BLaER1 treated with 17β-estradiol and CSF1 and Interleukin-3, amounts not matched to agents 10 nM and 100 nM (cell line): ENCODE results near the gene TOX2.

Experiments
- H3K27ac ChIP-seq, 11 experiments: shearing (Covaris generic); formaldehyde crosslinking; 2 replicates each; pipeline ENCODE4 v1.8.1; 2022
- H3K27me3 ChIP-seq, 11 experiments: shearing (Covaris generic); formaldehyde crosslinking; 2 replicates each; pipeline ENCODE4 v1.8.1; 2022
- H3K36me3 ChIP-seq, 11 experiments: shearing (Covaris generic); formaldehyde crosslinking; 2 replicates each; pipeline ENCODE4 v1.8.1; 2022
- H3K4me1 ChIP-seq, 10 experiments: shearing (Covaris generic); formaldehyde crosslinking; 2 replicates each; pipeline ENCODE4 v1.8.1; 2022
- H3K4me2 ChIP-seq, 11 experiments: shearing (Covaris generic); formaldehyde crosslinking; 2 replicates each; pipeline ENCODE4 v1.8.1; 2022
- H3K4me3 ChIP-seq, 10 experiments: shearing (Covaris generic); formaldehyde crosslinking; 2 replicates each; pipeline ENCODE4 v1.8.1; 2022
- H3K9ac ChIP-seq, 11 experiments: shearing (Covaris generic); formaldehyde crosslinking; 2 replicates each; pipeline ENCODE4 v1.8.1; 2022
- H3K9me3 ChIP-seq, 11 experiments: shearing (Covaris generic); formaldehyde crosslinking; replicated peaks in 1 of 11; 2 replicates each; pipeline ENCODE4 v1.8.1; 2022
- H4K20me1 ChIP-seq, 11 experiments: shearing (Covaris generic); formaldehyde crosslinking; 2 replicates each; pipeline ENCODE4 v1.8.1; 2022
- Cebpa-rat ChIP-seq, 11 experiments: shearing (Covaris generic); IDR thresholded peaks; 2 replicates each; pipeline ENCODE4 v1.8.1; 2022

TOX2 gene

DNA sequence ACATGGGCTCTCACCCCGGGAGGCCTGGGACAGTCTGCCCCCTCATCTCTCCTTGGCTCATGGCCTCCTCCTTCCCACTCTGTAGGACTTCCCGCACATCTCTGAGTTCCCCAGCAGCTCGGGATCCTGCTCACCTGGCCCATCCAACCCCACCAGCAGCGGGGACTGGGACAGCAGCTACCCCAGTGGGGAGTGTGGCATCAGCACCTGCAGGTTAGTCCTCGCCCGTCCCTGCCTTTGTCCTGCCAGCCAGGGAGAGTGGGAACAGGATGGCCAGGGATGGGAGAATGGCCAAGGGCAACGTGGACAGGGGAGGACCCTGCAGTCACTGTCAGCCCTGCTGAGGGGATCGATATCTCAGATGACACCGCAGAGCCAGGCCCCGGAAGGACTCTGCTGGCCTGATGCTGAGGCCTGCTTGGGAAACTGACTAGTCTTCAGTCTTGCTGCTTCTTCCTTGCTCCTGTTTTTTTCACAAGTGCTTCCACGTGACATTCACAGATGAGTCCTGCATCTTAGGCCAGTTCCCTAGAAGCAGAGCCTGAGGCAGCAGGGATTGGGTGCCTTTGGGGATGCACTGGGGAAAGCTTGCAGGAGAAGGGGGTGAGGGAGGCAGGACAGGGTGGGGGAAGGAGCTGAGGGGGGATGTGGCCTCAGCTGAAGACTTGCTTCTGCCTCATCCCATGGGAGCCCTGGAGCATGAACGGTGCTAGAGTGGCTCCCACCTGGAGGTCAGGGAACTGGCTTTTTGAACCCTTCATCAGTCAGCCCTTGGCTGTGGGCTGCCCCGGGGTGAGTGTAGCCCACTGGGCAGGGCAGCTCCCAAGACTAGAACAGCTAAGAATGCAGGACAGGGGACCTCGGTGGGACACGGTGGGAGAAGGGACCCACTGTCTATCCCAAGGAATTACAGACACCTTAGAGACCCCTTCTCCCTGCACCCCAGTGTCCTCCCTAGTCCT lies 152.3 kb downstream of the TOX2 start:
- Histone ChIP-seq H3K9me3 (peaks cover 0 to 2% (median 0%) of the 10 kb centered on the region in 11 experiments; a peak in 5 of 22 replicates), H4K20me1 (no peaks in the 10 kb centered on the region), H3K4me2 (peak overlapping the region; percentile 83 to 99 (median 94); a peak in 20 of 22 replicates), H3K27ac (peak overlapping the region in 8 of 11 experiments; percentile 87 to 99 (median 97); a peak in 16 of 22 replicates), H3K27me3 (no peaks in the 10 kb centered on the region), H3K4me3 (no peak overlapping the region), H3K9ac (peak overlapping the region in 7 of 11 experiments; percentile 82 to 91 (median 91); a peak in 10 of 22 replicates), H3K4me1 (peaks cover 46 to 60% (median 56%) of the 10 kb centered on the region in 10 experiments), H3K36me3 (no peaks in the 10 kb centered on the region)
- TF ChIP-seq Cebpa-rat (IDR thresholded peaks at IDR 0.05), result no peak

DNA sequence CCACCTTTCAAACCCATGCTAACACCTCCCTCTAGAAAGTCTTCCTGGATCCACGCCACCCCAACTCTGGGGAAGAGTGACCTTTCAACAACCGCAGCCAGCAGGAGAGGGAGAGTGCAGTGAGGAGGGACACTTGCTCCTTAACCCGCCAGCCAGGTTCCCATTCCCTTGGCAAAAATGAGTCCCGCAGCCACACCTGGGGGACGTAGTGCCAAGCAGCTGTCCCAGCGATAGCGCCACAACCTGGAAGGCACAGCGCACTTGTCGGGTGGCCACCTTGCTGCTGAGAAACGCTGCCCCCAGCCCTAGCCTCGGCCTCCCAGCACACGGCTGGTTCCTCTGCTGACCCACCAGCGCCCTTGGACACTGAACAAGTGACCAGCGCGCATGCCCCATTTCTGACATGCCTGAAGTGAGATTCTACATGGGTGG lies 153.0 kb downstream of the TOX2 start:
- Histone ChIP-seq H3K27me3 (no peaks in the 10 kb centered on the region), H3K4me3 (0 out of 20 replicates have a peak overlapping the region, but pooled peaks of 2 of the 10 experiments have one; percentile 2 to 55), H3K9me3 (no peaks in the 10 kb centered on the region), H4K20me1 (no peaks in the 10 kb centered on the region), H3K27ac (peak overlapping the region in 10 of 11 experiments; percentile 72 to 99 (median 94); a peak in 17 of 22 replicates), H3K36me3 (no peaks in the 10 kb centered on the region), H3K4me1 (peaks cover 53 to 67% (median 63%) of the 10 kb centered on the region in 10 experiments), H3K4me2 (peak overlapping the region; percentile 83 to 99 (median 94); a peak in 21 of 22 replicates), H3K9ac (peak overlapping the region in 8 of 11 experiments; percentile 80 to 91 (median 89); a peak in 15 of 22 replicates)
- no peak for TF ChIP-seq Cebpa-rat (IDR thresholded peaks at IDR 0.05)

DNA sequence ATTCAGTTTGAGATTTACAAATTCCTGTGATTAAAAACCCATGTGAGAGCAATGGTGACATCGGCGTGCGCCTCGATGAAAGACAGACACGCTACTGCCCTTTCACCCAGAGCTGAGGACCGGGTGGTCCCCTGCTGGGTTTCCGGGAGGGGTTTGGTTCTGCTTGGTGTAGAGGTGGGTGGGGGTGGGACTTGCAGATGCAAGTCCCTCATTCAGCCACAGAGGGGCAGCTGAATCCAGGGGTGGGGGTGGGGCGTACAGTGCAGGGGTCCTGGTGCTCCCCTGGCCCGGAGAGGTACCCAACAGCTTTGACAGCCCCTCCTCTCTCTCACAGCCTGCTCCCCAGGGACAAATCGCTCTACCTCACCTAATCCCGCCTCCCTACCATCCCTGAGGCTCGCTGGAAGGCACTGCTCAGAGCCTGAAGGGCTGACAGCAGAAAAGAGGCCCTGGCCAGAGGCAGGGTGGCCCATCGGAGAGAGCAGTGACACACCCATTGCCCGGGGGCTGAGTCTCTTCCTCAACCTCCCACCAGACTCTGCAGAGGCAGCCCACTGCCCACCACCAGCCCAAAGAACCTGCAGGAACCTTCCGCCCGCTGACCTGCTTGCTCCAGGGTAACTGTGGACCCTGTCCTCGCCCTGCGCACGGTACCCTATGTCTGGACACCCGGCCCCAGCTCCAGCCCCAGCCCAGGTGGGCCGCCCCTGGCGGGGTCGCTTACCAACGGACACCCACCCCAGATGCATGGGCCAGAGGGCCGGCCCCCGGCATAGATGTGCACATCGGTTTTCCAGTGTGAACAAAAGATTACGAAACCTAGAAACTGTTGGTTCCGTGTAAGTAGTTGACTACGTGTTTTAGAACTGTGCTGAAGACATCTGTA lies 153.9 kb downstream of the TOX2 start:
- no peaks in the 10 kb centered on the region for H3K36me3 ChIP-seq
- no peaks in the 10 kb centered on the region for H4K20me1 ChIP-seq
- peak in 1 of 11 experiments; percentile 53; a peak in 2 of 22 replicates for TF ChIP-seq Cebpa-rat (IDR thresholded peaks at IDR 0.05)
- peak overlapping the region; percentile 6 to 99 (median 93); a peak in 21 of 22 replicates for H3K27ac ChIP-seq
- peak overlapping the region; percentile 31 to 67 (median 55); a peak in 19 of 20 replicates for H3K4me3 ChIP-seq
- peak overlapping the region; percentile 83 to 99 (median 94) for H3K4me2 ChIP-seq
- H3K27me3 ChIP-seq, result no peaks in the 10 kb centered on the region
- H3K9me3 ChIP-seq, result no peaks in the 10 kb centered on the region
- H3K4me1 ChIP-seq, result peaks cover 62 to 76% (median 72%) of the 10 kb centered on the region in 10 experiments
- H3K9ac ChIP-seq, result peak overlapping the region; percentile 44 to 91 (median 84); a peak in 21 of 22 replicates

DNA sequence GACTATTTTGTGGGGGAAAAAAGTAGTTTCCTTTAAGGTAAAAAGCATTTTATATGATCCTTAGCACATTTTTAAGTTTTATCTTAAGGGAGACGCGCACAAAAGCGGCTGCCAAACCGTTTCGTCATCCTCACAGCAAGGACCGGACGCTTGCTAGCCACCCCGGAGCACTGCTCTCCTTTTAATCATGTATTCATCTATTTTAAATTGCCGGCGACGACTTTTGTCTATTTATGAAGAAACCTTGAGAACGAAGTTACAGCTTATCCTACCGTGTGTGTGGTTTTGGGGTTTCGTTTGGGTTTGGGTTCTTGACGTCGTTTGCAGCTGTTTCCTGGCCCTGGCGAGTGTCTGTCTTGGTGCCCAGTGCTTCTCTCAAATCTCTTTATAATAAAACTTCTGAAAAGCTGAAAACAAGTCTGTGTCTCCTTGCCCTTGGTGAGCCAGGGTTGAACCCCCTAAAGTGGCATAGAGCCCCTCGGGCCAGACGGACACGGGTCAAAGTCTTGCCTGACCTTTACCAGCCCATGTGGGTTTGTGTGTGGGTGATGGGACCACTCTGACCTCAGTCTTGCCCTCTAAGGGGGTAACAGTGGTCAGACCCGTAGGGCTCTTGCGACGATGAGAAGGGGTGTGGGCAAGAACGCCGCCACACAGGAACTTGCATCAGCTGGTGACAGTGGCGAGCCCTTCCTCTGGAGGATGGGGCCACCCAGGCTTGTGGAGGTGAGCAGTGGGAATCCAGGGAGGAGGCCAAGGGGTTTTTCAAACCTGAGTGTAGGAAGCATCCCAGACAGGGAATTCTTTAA lies 154.8 kb downstream of the TOX2 start:
- peak overlapping the region; percentile 83 to 99 (median 94) for H3K4me2 ChIP-seq
- H3K4me3 ChIP-seq, result peak overlapping the region; percentile 31 to 67 (median 55)
- peak in 7 of 11 experiments; percentile 10 to 88 (median 37); a peak in 11 of 22 replicates for TF ChIP-seq Cebpa-rat (IDR thresholded peaks at IDR 0.05)
- peaks cover 70 to 85% (median 80%) of the 10 kb centered on the region in 10 experiments for H3K4me1 ChIP-seq
- H3K36me3 ChIP-seq, result no peaks in the 10 kb centered on the region
- peak overlapping the region; percentile 44 to 91 (median 84); a peak in 21 of 22 replicates for H3K9ac ChIP-seq
- H3K27ac ChIP-seq, result peak overlapping the region; percentile 9 to 99 (median 93); a peak in 21 of 22 replicates
- H3K27me3 ChIP-seq, result no peaks in the 10 kb centered on the region
- no peaks in the 10 kb centered on the region for H3K9me3 ChIP-seq
- no peaks in the 10 kb centered on the region for H4K20me1 ChIP-seq

DNA sequence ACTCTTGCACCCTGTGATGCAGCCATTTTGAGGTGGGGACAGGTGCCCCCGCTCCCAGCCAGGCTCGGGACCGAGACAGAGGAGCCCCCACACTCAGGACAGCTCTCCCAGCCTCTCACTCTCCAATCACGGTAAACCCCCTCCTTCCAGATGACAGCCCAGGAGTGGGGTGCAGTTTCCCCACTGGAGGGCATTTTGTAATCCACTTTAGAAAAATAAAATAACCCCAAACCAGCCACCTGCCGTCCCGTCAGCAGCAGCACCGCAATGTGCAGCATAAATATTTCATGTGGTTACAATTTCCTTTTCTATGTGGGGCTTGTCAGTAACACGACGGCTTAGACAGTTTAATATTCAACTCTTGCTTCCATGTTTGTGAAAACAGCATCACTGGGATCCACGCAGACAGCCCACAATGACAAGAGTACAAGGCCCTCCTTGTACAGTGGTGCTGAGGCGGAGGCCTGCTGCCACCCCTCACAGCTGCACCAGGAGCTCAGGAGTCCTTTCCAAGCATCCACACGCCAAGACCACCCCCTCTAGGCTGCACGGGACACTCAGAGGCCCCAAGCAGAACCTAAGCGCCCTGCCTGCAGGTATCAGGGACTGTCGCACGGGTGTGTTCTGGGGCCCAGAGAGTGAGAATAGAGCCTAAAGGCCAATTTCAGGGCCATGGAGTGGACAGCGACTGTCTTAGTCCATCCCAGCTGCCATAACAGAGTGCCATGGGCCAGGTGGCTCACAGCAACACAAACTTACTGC lies 155.7 kb downstream of the TOX2 start:
- Histone ChIP-seq H3K4me2 (peak overlapping the region; percentile 83 to 99 (median 94)), H4K20me1 (no peaks in the 10 kb centered on the region), H3K9ac (peak overlapping the region; percentile 44 to 91 (median 84); a peak in 20 of 22 replicates), H3K4me1 (peaks cover 70 to 94% (median 86%) of the 10 kb centered on the region in 10 experiments), H3K27me3 (no peaks in the 10 kb centered on the region), H3K27ac (peak overlapping the region; percentile 9 to 99 (median 93); a peak in 21 of 22 replicates), H3K36me3 (no peaks in the 10 kb centered on the region), H3K4me3 (peak overlapping the region in 8 of 10 experiments; percentile 48 to 67 (median 55); a peak in 14 of 20 replicates), H3K9me3 (no peaks in the 10 kb centered on the region)
- no peak; a peak in 1 of 22 replicates for TF ChIP-seq Cebpa-rat (IDR thresholded peaks at IDR 0.05)

DNA sequence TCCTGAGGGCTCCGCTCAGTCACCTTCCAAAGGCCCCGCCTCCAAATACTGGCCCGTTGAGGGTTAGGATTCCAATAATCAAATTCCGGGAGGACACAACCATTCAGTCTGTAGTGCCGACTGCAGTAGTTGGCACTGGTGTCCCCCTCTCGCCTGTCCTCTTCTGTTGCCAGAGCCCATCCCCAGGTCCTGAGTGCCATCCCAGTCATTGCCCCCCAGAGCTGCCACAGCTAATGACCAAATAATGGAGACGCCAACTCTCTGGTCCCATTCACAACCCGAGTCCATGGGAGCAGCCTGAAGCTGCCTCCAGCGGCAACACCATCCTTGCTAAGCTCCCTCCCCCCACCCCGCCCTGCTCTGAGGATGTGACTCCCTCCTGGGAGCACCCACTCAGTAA lies 156.4 kb downstream of the TOX2 start:
- peak overlapping the region; percentile 83 to 99 (median 94) for H3K4me2 ChIP-seq
- TF ChIP-seq Cebpa-rat (IDR thresholded peaks at IDR 0.05), result no peak
- H3K4me3 ChIP-seq, result peak overlapping the region in 4 of 10 experiments; percentile 54 to 57 (median 55); a peak in 7 of 20 replicates
- H3K9me3 ChIP-seq, result no peaks in the 10 kb centered on the region
- peaks cover 70 to 99% (median 86%) of the 10 kb centered on the region in 10 experiments for H3K4me1 ChIP-seq
- H3K36me3 ChIP-seq, result no peaks in the 10 kb centered on the region
- no peaks in the 10 kb centered on the region for H3K27me3 ChIP-seq
- H3K27ac ChIP-seq, result peak overlapping the region in 10 of 11 experiments; percentile 72 to 99 (median 94); a peak in 19 of 22 replicates
- no peaks in the 10 kb centered on the region for H4K20me1 ChIP-seq
- H3K9ac ChIP-seq, result peak overlapping the region in 8 of 11 experiments; percentile 80 to 91 (median 89); a peak in 13 of 22 replicates

DNA sequence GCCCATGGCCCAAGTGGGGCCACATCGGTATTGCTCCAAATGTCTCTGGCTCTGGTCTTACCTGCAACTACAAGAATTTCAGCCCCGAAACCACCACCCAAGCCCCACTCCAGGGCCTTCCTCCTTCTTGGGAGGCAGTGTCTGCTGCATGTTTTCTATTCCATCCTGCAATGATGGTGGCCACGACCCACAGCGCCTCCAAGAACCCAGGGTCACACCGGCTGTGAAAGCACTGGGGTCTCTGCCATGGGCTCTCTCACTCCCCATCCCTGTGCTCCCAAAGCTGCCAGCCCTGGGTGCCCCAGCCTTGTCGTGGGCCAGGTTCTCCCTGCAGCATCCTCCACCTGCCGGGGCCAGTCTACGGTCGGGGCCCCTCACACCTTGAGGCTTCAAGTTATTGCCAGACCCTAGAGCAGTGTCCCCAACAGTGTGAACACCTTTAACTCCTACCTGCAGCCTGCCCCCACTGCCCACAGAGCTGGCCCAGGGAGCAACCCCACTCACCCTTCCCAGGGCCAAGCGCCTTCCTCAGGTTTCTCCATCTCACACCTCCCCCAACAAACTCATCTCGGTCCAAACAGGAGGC lies 157.0 kb downstream of the TOX2 start:
- H4K20me1 ChIP-seq, result no peaks in the 10 kb centered on the region
- peak overlapping the region in 7 of 11 experiments; percentile 4 to 91 (median 87); a peak in 12 of 22 replicates for H3K9ac ChIP-seq
- no peaks in the 10 kb centered on the region for H3K27me3 ChIP-seq
- no peak for TF ChIP-seq Cebpa-rat (IDR thresholded peaks at IDR 0.05)
- peaks cover 70 to 93% (median 83%) of the 10 kb centered on the region in 10 experiments for H3K4me1 ChIP-seq
- H3K27ac ChIP-seq, result peak overlapping the region in 8 of 11 experiments; percentile 87 to 99 (median 97); a peak in 16 of 22 replicates
- H3K36me3 ChIP-seq, result no peaks in the 10 kb centered on the region
- peak overlapping the region; percentile 78 to 99 (median 94) for H3K4me2 ChIP-seq
- H3K4me3 ChIP-seq, result no peak overlapping the region; a peak in 1 of 20 replicates
- H3K9me3 ChIP-seq, result no peaks in the 10 kb centered on the region
